ENCODE results near the gene IL18R1. TPM values are rescaled to one million over a fixed set of nuclear protein-coding genes. Genes with fewer than 3 reads are reported as not detected.

The IL18R1 gene
- total RNA-seq, 3 donors from 2014 or later, result 3.9 to 6.1 (median 5.2) TPM

GRCh38 chr2:102358496-102358895 lies 2.9 kb downstream of the IL18R1 start:
- H3K4me3 ChIP-seq, result no peak overlapping the region
- H3K9me3 ChIP-seq, result no peaks in the 10 kb centered on the region
- DNase-seq (no peak), ATAC-seq (no peak)
- no peaks in the 10 kb centered on the region for H3K36me3 ChIP-seq (ENCODE audit: low read depth)
- TF ChIP-seq, protein P1, sequence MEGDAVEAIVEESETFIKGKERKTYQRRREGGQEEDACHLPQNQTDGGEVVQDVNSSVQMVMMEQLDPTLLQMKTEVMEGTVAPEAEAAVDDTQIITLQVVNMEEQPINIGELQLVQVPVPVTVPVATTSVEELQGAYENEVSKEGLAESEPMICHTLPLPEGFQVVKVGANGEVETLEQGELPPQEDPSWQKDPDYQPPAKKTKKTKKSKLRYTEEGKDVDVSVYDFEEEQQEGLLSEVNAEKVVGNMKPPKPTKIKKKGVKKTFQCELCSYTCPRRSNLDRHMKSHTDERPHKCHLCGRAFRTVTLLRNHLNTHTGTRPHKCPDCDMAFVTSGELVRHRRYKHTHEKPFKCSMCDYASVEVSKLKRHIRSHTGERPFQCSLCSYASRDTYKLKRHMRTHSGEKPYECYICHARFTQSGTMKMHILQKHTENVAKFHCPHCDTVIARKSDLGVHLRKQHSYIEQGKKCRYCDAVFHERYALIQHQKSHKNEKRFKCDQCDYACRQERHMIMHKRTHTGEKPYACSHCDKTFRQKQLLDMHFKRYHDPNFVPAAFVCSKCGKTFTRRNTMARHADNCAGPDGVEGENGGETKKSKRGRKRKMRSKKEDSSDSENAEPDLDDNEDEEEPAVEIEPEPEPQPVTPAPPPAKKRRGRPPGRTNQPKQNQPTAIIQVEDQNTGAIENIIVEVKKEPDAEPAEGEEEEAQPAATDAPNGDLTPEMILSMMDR (IDR thresholded peaks at IDR 0.05), result no peak
- H3K4me1 ChIP-seq (ENCODE audit: low read depth), result no peaks in the 10 kb centered on the region
- intact Hi-C loops (cut with DNase I, micrococcal nuclease), result no loop called here

DNA sequence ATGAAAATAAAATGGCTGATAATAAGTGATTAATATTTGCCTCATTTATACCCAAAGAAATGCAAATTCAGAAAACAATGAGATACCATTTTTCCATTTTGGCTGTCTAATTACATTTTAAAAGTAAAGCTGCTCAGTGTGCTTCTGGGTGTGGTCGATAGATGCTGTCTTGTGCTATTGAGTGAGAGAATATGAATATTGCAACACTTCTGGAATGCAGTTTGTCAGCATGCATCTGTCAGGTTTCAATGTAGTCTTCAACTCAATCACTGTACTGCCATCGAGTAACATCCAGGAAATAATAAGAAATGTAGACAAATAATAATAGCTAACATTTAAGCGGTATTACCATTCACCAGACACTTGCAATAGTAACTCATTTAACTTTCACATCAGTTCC lies 3.9 kb downstream of the IL18R1 start:
- H3K4me3 ChIP-seq, result no peak overlapping the region
- DNase-seq (no peak), ATAC-seq (no peak)
- intact Hi-C loops (cut with DNase I, micrococcal nuclease), result no loop called here
- no peaks in the 10 kb centered on the region for H3K9me3 ChIP-seq
- TF ChIP-seq, protein P1 (IDR thresholded peaks at IDR 0.05), result no peak
- H3K36me3 ChIP-seq (ENCODE audit: low read depth), result no peaks in the 10 kb centered on the region
- H3K4me1 ChIP-seq (ENCODE audit: low read depth), result no peaks in the 10 kb centered on the region

- peaks cover 10% of the 10 kb centered on the region for H3K9me3 ChIP-seq
- intact Hi-C loops (cut with DNase I, micrococcal nuclease), result no loop called here
- no peak for DNase-seq
- H3K36me3 ChIP-seq (ENCODE audit: low read depth), result no peaks in the 10 kb centered on the region
- ATAC-seq, result no peak
- no peak overlapping the region for H3K4me3 ChIP-seq
- H3K4me1 ChIP-seq (ENCODE audit: low read depth), result no peaks in the 10 kb centered on the region
- TF ChIP-seq, protein P1 (IDR thresholded peaks at IDR 0.05), result no peak
Observed at GRCh38 chr2:102361632-102362241, 6.1 kb downstream of the IL18R1 start.

GRCh38 chr2:102365763-102366162 lies 10.2 kb downstream of the IL18R1 start:
- Histone ChIP-seq H3K4me1 (ENCODE audit: low read depth) (no peaks in the 10 kb centered on the region), H3K9me3 (peaks cover 10% of the 10 kb centered on the region), H3K36me3 (ENCODE audit: low read depth) (no peaks in the 10 kb centered on the region), H3K4me3 (no peak overlapping the region)
- no peak for ATAC-seq
- TF ChIP-seq, protein P1 (IDR thresholded peaks at IDR 0.05), result no peak
- no peak for DNase-seq
- intact Hi-C loops (cut with DNase I, micrococcal nuclease), result no loop called here

GRCh38 chr2:102366406-102367112 lies 11.0 kb downstream of the IL18R1 start:
- intact Hi-C loops (cut with DNase I, micrococcal nuclease), result no loop called here
- DNase-seq, result no peak

More at GRCh38 chr2:102366406-102367112, 11.0 kb downstream of the IL18R1 start:
- ATAC-seq, result peak; percentile 46
- TF ChIP-seq, protein P1 (IDR thresholded peaks at IDR 0.05), result no peak
- Histone ChIP-seq H3K4me1 (ENCODE audit: low read depth) (no peaks in the 10 kb centered on the region), H3K9me3 (peaks cover 10% of the 10 kb centered on the region), H3K36me3 (ENCODE audit: low read depth) (no peaks in the 10 kb centered on the region), H3K4me3 (no peak overlapping the region)
